HUES64 (cell line): ENCODE data around the gene CEP126.
A peak's percentile ranks its signal among the peaks of the same experiment; 100 is the strongest.

ENCODE experiments used
- H3K27ac ChIP-seq: 2 replicates; pipeline ENCODE4 v1.7.0; 2013; ENCODE audit warnings: low read depth, low read length, inconsistent platforms
- H3K27me3 ChIP-seq: 2 replicates; pipeline ENCODE4 v1.6.1; 2013; ENCODE audit warnings: mild to moderate bottlenecking, low read length; ENCODE audit not compliant: insufficient read depth
- H3K36me3 ChIP-seq: 2 replicates; pipeline ENCODE4 v1.6.1; 2013; ENCODE audit warnings: mild to moderate bottlenecking, low read length; ENCODE audit not compliant: insufficient read depth
- H3K4me1 ChIP-seq: 2 replicates; pipeline ENCODE4 v1.6.1; 2013; ENCODE audit warnings: mild to moderate bottlenecking, low read length, moderate library complexity; ENCODE audit not compliant: insufficient read depth
- H3K4me3 ChIP-seq: 2 replicates; pipeline ENCODE4 v1.5.1; 2013; ENCODE audit warnings: mild to moderate bottlenecking, low read length, moderate library complexity
- H3K9ac ChIP-seq: 2 replicates; pipeline ENCODE4 v1.6.1; 2013; ENCODE audit warnings: mild to moderate bottlenecking, low read depth, low read length
- H3K9me3 ChIP-seq: 2 replicates; pipeline ENCODE4 v1.6.1; 2013; ENCODE audit warnings: low read depth, low read length; ENCODE audit not compliant: insufficient read depth
- WGBS: fragments of 150-250, 120-280 bp; methylation state at CpG from one replicate; pipeline ENCODE4 v1.1.7; 2013; ENCODE audit warnings: missing lambda C conversion rate; 5-methylcytosine and 5-hydroxymethylcytosine counted together

The CEP126 gene

DNA sequence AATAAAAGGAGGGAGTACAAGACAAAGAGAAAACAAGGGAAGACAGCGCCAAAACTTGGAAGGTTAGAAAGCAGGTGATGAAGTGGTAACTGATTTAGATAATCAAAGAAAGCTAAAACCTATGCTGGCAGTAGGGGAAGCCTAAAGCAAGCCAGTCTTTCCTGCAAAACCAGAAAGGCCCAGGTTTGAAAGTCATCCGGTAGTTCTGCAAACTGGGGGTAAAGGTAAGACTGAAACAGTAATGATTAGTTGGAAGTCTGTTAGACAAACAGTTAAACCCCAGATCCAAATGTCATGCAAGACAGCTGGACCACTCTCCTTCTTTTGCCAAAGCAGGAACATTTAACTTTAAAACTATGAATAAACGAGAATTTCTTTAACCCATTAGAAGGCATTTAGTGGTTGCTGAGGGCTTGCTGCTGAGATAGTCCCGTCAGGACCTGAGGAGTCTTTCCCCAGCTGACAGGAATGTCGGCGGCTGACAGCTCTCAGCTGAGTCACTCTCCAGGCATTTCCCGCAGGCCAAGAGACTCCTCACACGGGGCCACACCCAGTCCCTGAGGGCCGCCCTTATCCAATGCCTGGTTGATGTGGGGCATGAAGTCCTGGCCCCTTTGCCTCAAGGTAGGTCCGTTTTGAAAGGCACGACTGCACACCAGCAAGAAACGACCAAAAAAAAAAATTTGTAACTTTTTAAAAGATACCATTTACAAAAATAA, 96.1 kb downstream of the CEP126 start:
- 23% methylated on average over 12 of the region's 12 CpGs for WGBS
- H3K4me1 ChIP-seq, result peaks cover 9% of the 10 kb centered on the region; the same call in 1 of the 2 replicates
- H3K27me3 ChIP-seq, result no peaks in the 10 kb centered on the region
- no peaks in the 10 kb centered on the region for H3K36me3 ChIP-seq
- no peak overlapping the region for H3K27ac ChIP-seq
- no peak overlapping the region for H3K4me3 ChIP-seq
- H3K9ac ChIP-seq, result no peak overlapping the region
- no peaks in the 10 kb centered on the region for H3K9me3 ChIP-seq

DNA sequence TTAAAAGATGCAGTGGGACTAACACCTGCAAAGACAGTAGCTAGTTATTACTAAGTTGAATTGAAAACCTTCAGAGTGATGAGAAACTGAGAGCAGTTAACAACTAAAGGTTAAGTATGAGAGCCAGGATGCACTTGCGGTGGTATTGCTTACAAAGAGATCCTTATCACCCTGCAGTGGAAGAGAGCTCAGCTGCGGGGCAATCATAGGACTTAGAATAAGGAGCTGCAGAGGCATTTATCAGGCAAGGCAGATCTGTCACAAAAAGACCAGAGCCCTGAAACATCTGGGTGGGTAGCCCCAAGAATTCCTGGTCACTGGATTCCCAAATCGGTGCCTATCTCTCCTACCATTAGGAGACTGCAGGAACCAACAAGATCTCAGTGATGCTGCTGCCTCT, 98.1 kb downstream of the CEP126 start:
- 80% methylated on average over 3 of the region's 3 CpGs for WGBS
- Histone ChIP-seq H3K4me1 (peaks cover 9% of the 10 kb centered on the region; the same call in 1 of the 2 replicates), H3K36me3 (no peaks in the 10 kb centered on the region), H3K27me3 (no peaks in the 10 kb centered on the region), H3K4me3 (no peak overlapping the region), H3K9ac (no peak overlapping the region), H3K27ac (no peak overlapping the region), H3K9me3 (no peaks in the 10 kb centered on the region)

DNA sequence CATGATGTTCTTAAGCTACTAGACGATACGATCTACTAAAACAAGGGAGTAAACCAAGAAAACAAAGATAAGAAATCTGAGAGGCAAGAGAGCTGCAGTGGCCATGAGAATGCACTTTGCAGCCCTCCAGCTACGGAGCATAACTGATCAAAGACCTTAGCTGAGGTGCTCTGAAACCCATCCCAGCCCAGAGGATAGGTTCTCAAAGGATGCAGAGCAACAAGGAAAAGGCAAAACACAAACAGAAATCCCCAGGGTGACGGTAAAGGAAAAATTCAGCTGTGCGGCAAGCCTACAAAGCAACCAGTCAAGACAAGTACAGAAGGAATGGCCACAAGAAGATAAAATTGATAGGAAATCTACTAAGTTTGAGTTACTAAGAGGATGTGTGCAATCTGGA, 99.9 kb downstream of the CEP126 start:
- Histone ChIP-seq H3K4me3 (no peak overlapping the region), H3K9me3 (no peaks in the 10 kb centered on the region), H3K4me1 (peaks cover 9% of the 10 kb centered on the region; the same call in 1 of the 2 replicates), H3K27me3 (no peaks in the 10 kb centered on the region), H3K27ac (no peak overlapping the region), H3K9ac (no peak overlapping the region), H3K36me3 (no peaks in the 10 kb centered on the region)
- WGBS, result 96% methylated on average over 5 of the region's 5 CpGs

DNA sequence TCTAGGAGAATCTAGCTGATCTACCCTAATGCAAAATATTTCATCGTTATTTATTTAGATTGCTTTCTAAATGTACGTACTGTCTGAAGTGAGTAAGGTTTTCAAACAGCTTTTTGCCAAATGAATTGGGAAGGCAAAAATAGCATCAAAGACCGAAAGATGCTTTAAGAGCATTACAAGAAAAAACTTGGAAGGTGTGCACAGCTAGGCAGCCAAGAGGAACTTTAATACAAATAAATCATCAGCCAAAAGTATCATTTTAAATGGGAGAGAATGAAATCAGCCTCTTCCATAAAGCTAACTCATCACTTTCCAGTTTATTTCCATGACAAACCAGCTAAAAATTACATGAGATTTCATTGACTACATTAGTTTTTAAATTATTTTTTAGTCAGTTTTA, 102.2 kb downstream of the CEP126 start:
- H3K36me3 ChIP-seq, result no peaks in the 10 kb centered on the region
- no peak overlapping the region for H3K27ac ChIP-seq
- 98% methylated on average over 3 of the region's 3 CpGs for WGBS
- no peak overlapping the region for H3K9ac ChIP-seq
- H3K4me1 ChIP-seq, result no peaks in the 10 kb centered on the region
- H3K4me3 ChIP-seq, result no peak overlapping the region
- no peaks in the 10 kb centered on the region for H3K27me3 ChIP-seq
- H3K9me3 ChIP-seq, result no peaks in the 10 kb centered on the region

DNA sequence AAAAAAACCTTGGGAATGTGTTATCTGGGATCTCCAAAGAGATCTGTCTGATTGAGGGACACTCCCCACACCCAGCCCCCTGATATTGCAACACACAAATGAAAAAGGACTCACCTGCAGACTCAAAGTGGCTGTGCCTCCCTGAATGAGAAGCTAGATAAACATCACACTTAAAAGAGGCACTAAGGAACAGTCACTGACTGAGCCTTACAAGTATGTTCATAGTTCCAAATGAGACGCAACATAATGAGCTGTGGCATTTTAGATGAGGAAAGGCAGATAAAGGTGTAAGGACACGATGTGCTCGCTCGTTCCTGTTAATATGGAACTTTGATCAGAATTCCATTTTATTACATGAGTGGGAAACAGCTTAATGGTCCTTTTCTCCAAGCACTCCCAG, 111.4 kb downstream of the CEP126 start:
- no peaks in the 10 kb centered on the region for H3K36me3 ChIP-seq
- 95% methylated on average over 4 of the region's 4 CpGs for WGBS
- no peak overlapping the region for H3K4me3 ChIP-seq
- H3K9me3 ChIP-seq, result no peaks in the 10 kb centered on the region
- no peaks in the 10 kb centered on the region for H3K4me1 ChIP-seq
- no peak overlapping the region for H3K9ac ChIP-seq
- H3K27ac ChIP-seq, result no peak overlapping the region
- no peaks in the 10 kb centered on the region for H3K27me3 ChIP-seq

DNA sequence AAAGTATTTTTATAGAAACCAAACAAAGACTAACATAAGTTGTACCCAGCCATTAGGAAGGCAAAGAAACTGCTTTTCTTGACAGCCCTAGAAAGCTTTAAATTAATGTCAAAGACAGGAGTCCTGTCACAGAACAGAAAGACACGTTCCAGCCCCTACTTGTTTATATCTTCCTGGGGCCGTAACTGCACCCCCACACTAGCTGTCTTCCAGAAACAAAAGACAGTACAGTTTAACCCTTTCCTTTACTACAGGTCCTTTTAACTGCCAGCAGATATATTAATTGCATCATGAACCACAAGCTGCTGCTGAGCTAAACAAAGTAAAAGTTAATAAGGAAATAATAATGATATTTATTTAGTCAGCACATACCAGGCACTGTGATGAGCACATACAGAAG, 112.1 kb downstream of the CEP126 start:
- Histone ChIP-seq H3K9ac (no peak overlapping the region), H3K27ac (no peak overlapping the region), H3K36me3 (no peaks in the 10 kb centered on the region), H3K4me3 (no peak overlapping the region), H3K27me3 (no peaks in the 10 kb centered on the region), H3K4me1 (no peaks in the 10 kb centered on the region), H3K9me3 (no peaks in the 10 kb centered on the region)
- WGBS, result 43% methylated on average over 2 of the region's 2 CpGs

DNA sequence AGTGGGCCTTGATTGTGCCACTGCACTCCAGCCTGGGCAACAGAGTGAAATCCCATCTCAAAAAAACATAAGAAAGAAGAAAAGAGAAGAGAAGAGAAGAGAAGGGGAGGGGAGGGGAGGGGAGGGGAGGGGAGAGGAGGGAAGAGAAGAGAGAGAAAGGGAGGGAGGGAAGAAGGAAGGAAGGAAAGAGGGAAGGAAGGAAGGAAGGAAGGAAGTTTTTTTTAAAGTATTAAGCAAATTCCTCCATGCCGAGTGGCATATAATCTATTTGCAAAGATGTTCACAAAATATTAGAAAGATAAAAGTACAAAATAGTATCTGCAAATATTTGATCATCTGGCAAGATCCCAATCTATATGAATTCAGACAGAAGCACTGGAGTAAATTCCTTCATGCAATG, 121.9 kb downstream of the CEP126 start:
- H3K36me3 ChIP-seq, result no peaks in the 10 kb centered on the region
- H3K27me3 ChIP-seq, result no peaks in the 10 kb centered on the region
- H3K4me1 ChIP-seq, result no peaks in the 10 kb centered on the region
- H3K9ac ChIP-seq, result no peak overlapping the region
- no CpG with 5 or more reads among the region's 1 CpG for WGBS
- H3K4me3 ChIP-seq, result no peak overlapping the region
- H3K9me3 ChIP-seq, result peaks cover 3% of the 10 kb centered on the region; the same call in 1 of the 2 replicates
- no peak overlapping the region for H3K27ac ChIP-seq

DNA sequence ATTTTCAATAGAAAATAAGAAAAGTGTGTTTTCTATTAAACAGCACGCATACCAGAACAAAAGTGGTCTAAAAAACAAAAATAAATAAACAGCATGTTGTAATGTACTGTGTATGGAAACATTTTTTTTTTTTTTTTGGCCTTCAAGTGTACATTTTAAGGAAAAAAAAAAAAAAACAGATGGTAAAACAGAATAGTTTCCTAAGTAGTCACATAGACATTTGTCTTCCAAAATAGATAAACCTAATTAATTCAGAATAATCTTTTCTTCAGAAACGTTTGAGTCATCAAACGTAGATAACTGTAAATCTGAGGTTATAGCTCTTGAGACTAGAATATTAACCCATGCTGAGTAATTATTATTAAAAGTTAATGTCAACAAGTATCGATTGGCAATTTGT, 132.0 kb downstream of the CEP126 start:
- H3K4me3 ChIP-seq, result peak overlapping the region; percentile 60
- WGBS, result 73% methylated on average over 1 of the region's 4 CpGs
- no peak overlapping the region for H3K27ac ChIP-seq

DNA sequence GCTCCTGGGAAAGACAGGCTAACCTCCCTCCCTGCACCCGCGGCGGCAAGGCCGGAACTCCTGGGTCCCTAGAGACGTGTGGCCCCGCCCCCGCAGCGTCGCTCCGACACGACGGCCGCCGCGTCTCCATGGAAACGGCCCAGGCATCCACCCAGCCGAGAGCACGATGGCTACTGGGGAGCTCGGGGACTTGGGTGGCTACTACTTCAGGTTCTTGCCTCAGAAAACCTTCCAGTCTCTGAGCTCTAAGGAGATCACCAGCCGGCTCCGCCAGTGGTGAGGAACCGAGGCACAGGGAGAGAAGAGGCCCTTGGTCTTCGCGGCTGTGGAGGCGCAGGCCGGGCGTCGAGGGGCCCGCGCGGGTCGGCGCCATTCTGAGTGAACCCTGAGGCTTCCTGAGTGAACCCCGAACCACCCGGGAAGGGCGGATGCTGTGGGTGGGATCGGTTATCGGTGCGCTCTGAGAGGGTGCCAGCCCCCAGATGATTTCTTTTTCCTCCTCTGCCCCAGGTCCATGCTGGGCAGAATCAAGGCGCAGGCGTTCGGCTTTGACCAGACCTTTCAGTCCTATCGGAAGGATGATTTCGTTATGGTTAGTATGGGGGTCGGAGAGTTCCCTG, 132.6 kb downstream of the CEP126 start, which contains the start of gene CFAP300:
TSS of gene CFAP300 (plus strand) at position 133 of the 620 bp plus-strand sequence. CDS start at position 167, 34 bp downstream.
- H3K9ac ChIP-seq, result no peak within 1 kb of the TSS; the same call in 1 of the 2 replicates

More for the DNA sequence above, 132.0 kb downstream of the CEP126 start:
- H3K27me3 ChIP-seq, result peaks cover 4% of the 10 kb centered on the region; the same call in 1 of the 2 replicates
- no peaks in the 10 kb centered on the region for H3K4me1 ChIP-seq
- no peak overlapping the region for H3K9ac ChIP-seq
- no peaks in the 10 kb centered on the region for H3K36me3 ChIP-seq
- H3K9me3 ChIP-seq, result no peaks in the 10 kb centered on the region

More for the DNA sequence above, 132.6 kb downstream of the CEP126 start, which contains the start of gene CFAP300:
- 50% methylated on average over 45 of the region's 45 CpGs for WGBS
- H3K27ac ChIP-seq, result no peak within 1 kb of the TSS
- H3K9me3 ChIP-seq, result no peaks in the 10 kb centered on the region
- peaks cover 4% of the 10 kb centered on the region; the same call in 1 of the 2 replicates for H3K27me3 ChIP-seq
- no peaks in the 10 kb centered on the region for H3K36me3 ChIP-seq
- H3K4me3 ChIP-seq, result peak within 1 kb of the TSS; percentile 60
- no peaks in the 10 kb centered on the region for H3K4me1 ChIP-seq
